Stomach (tissue), 9 donors: ENCODE results near the gene BTK. TPM values are rescaled to one million over a fixed set of nuclear protein-coding genes. Genes with fewer than 3 reads are reported as not detected.

Experiments
- DNase-seq, 2 donors: peaks; one replicate each; pipeline versions ENCODE4 v3.0.0 to v3.0.0-alpha.2; 2013 to 2019
- H3K27ac ChIP-seq, 5 donors: fragments of 200-600 bp in 4 of 5; sonication (generic) in 4 of 5; one replicate each; pipeline ENCODE4 v1.5.1; 2013 to 2019; ENCODE audit warnings: mild to moderate bottlenecking in 1 of 5, moderate library complexity in 1 of 5
- H3K27me3 ChIP-seq, 3 donors: fragments of 200-600 bp; sonication (generic); one replicate each; pipeline ENCODE4 v1.5.1; 2017 to 2019; ENCODE audit warnings: mixed run types in 1 of 3
- H3K36me3 ChIP-seq, 4 donors: fragments of 200-600 bp; sonication (generic); 1 replicate in 3 of 4; 2 replicates in 1 of 4; pipeline ENCODE4 v1.5.1; 2016 to 2019
- H3K4me1 ChIP-seq, 4 donors: fragments of 200-600 bp; sonication (generic); one replicate each; pipeline ENCODE4 v1.5.1; 2016 to 2019
- H3K4me3 ChIP-seq, 4 donors: fragments of 200-600 bp; sonication (generic) in 3 of 4; one replicate each; pipeline ENCODE4 v1.5.1; 2016 to 2019; ENCODE audit warnings: mild to moderate bottlenecking in 1 of 4
- H3K9me3 ChIP-seq, 4 donors: fragments of 200-600 bp; sonication (generic); one replicate each; pipeline ENCODE4 v1.5.1; 2016 to 2019
- CTCF ChIP-seq, 7 experiments: fragments of 450-650 bp in 4 of 7; fragments of 200-600 bp in 3 of 7; sonication (generic) in 3 of 7; IDR thresholded peaks; one replicate each; pipeline ENCODE4 v1.5.1; 2016 to 2019; ENCODE audit warnings: antibody characterized with exemption in 7 of 7, control low read depth in 2 of 7, mild to moderate bottlenecking in 1 of 7
- EP300 ChIP-seq: sonication (generic); formaldehyde crosslinking; IDR thresholded peaks from one replicate; pipeline ENCODE4 v1.6.1; 2017; ENCODE audit warnings: antibody characterized with exemption
- POLR2A ChIP-seq, 4 donors: fragments of 450-650 bp; IDR thresholded peaks; one replicate each; pipeline ENCODE4 v1.6.1; 2016; ENCODE audit warnings: antibody characterized with exemption in 4 of 4, control low read depth in 2 of 4, mild to moderate bottlenecking in 1 of 4, moderate library complexity in 1 of 4
- POLR2AphosphoS5 ChIP-seq, 3 donors: sonication (generic); formaldehyde crosslinking; IDR thresholded peaks; one replicate each; pipeline ENCODE4 v1.6.1; 2016; ENCODE audit warnings: antibody characterized with exemption in 3 of 3
- WGBS, 5 donors: extraction: QIAGEN DNeasy Blood & Tissue Kit in 3 of 5; methylation state at CpG; one replicate each; pipeline versions ENCODE4 v1.1.5 to v1.1.7; 2013 to 2018; 5-methylcytosine and 5-hydroxymethylcytosine counted together
- intact Hi-C: fragments of 100-400 bp; cut with DNase I; formaldehyde crosslinking; loops from one replicate; pipeline ENCODE4 v1.15.1; 2023; ENCODE audit warnings: low total_unique reads
- polyA plus RNA-seq, 3 donors: library from polyadenylated mRNA; stranded (reverse); fragments of 200-250 nt; gene quantifications; one replicate each; pipeline ENCODE4 v1.2.3, GENCODE V29; 2013
- total RNA-seq, 5 donors: library from RNA; depleted of rRNA; stranded (reverse); fragments of >200 nt; gene quantifications; one replicate each; pipeline versions ENCODE4 v1.1.0 to v1.2.3, GENCODE V29; 2014 to 2016
- donor health status: healthy with polysubstance abuse.
- donor health status: Bipolar disorder and iron deficiency.
- donor health status: healthy.

BTK gene
- total and polyA plus RNA-seq, 8 donors, result 1.3 to 8.7 (median 2.9) TPM; not detected in 2

GRCh38 chrX:101408532-101408841, 22.5 kb upstream of the BTK start:
- H3K36me3 ChIP-seq, result peaks cover 3 to 20% (median 14%) of the 10 kb centered on the region in 4 donors
- no peak for DNase-seq
- peak overlapping the region; percentile 44 to 62 (median 50) for H3K4me3 ChIP-seq
- H3K27me3 ChIP-seq, result no peaks in the 10 kb centered on the region
- H3K27ac ChIP-seq, result peak overlapping the region; percentile 73 to 95 (median 90)
- H3K4me1 ChIP-seq, result peaks cover 0 to 49% (median 17%) of the 10 kb centered on the region in 4 donors
- peaks cover 0 to 4% (median 0%) of the 10 kb centered on the region in 4 donors for H3K9me3 ChIP-seq
- TF ChIP-seq POLR2AphosphoS5 (IDR thresholded peaks at IDR 0.05), result no peak
- TF ChIP-seq POLR2A (IDR thresholded peaks at IDR 0.05), result no peak
- TF ChIP-seq CTCF (IDR thresholded peaks at IDR 0.05), result no peak
- TF ChIP-seq EP300, result no peak
- intact Hi-C loops, result no loop called here
- 0 to 34% (median 15%) methylated on average over 7 to 8 of the region's 8 CpGs for WGBS, 5 donors

- TF ChIP-seq POLR2AphosphoS5 (IDR thresholded peaks at IDR 0.05) (peak; percentile 91 to 96 (median 93)), POLR2A (IDR thresholded peaks at IDR 0.05) (peak in 2 of 4 donors; percentile 87 to 89), EP300 (peak; percentile 3), CTCF (IDR thresholded peaks at IDR 0.05) (no peak)
- DNase-seq, result peak; percentile 91 to 97
- no peaks in the 10 kb centered on the region for H3K27me3 ChIP-seq
- H3K27ac ChIP-seq, result peak within 1 kb of the TSS; percentile 86 to 95 (median 90)
- 0 to 36% (median 7%) methylated on average over 28 to 47 of the region's 47 CpGs for WGBS, 5 donors
- peaks cover 2 to 18% (median 12%) of the 10 kb centered on the region in 4 donors for H3K36me3 ChIP-seq
- peak within 1 kb of the TSS; percentile 51 to 62 (median 56) for H3K4me3 ChIP-seq
- peaks cover 0 to 47% (median 17%) of the 10 kb centered on the region in 4 donors for H3K4me1 ChIP-seq
- intact Hi-C loops, result no loop called here
- H3K9me3 ChIP-seq, result peaks cover 0 to 4% (median 0%) of the 10 kb centered on the region in 4 donors
Observed at GRCh38 chrX:101407748-101408531, 21.9 kb upstream of the BTK start, which contains the start of the genes GLA and HNRNPH2. Gene GLA, minus strand, starts transcription at chrX:101407925. Its CDS starts 22 bp downstream, at chrX:101407903. Gene HNRNPH2, plus strand, starts transcription at chrX:101408222. Its CDS starts 3,767 bp downstream, at chrX:101411989.

- Histone ChIP-seq H3K36me3 (peaks cover 0 to 17% (median 10%) of the 10 kb centered on the region in 4 donors), H3K9me3 (peaks cover 0 to 4% (median 0%) of the 10 kb centered on the region in 4 donors), H3K27me3 (no peaks in the 10 kb centered on the region), H3K4me3 (peak overlapping the region; percentile 51 to 62 (median 56)), H3K27ac (peak overlapping the region; percentile 86 to 95 (median 90)), H3K4me1 (peaks cover 0 to 40% (median 14%) of the 10 kb centered on the region in 4 donors)
- TF ChIP-seq POLR2AphosphoS5 (IDR thresholded peaks at IDR 0.05) (no peak), EP300 (no peak), POLR2A (IDR thresholded peaks at IDR 0.05) (no peak), CTCF (IDR thresholded peaks at IDR 0.05) (no peak)
- DNase-seq, result peak in 1 of 2 donors; percentile 34
- intact Hi-C loops, result no loop called here
- 0 to 23% (median 16%) methylated on average over 12 to 15 of the region's 15 CpGs for WGBS, 5 donors
Observed at GRCh38 chrX:101407167-101407747, 21.3 kb upstream of the BTK start.

- Histone ChIP-seq H3K36me3 (peaks cover 0 to 41% (median 26%) of the 10 kb centered on the region in 4 donors), H3K27ac (no peak overlapping the region), H3K9me3 (no peaks in the 10 kb centered on the region), H3K27me3 (peaks cover 0 to 4% (median 0%) of the 10 kb centered on the region in 3 donors), H3K4me3 (no peak overlapping the region), H3K4me1 (no peaks in the 10 kb centered on the region)
- TF ChIP-seq EP300 (no peak), CTCF (IDR thresholded peaks at IDR 0.05) (no peak), POLR2A (IDR thresholded peaks at IDR 0.05) (no peak), POLR2AphosphoS5 (IDR thresholded peaks at IDR 0.05) (no peak)
- 83 to 94% (median 88%) methylated on average over 4 of the region's 4 CpGs for WGBS, 5 donors
- intact Hi-C loops, result no loop called here
- no peak for DNase-seq
Observed at GRCh38 chrX:101399825-101400224, 13.8 kb upstream of the BTK start.
